Ramos (cell line): Measurements from ENCODE around the gene GIT2.

Source experiments
- in situ Hi-C: fragments of 300-500 bp; cut with MboI; formaldehyde crosslinking; loops from one replicate; pipeline ENCODE4 v1.14.3; 2022; ENCODE audit warnings: low sequenced_read_pairs; ENCODE audit not compliant: unreplicated experiment

GIT2 gene

GRCh38 chr12:109926488-109927210 is 69.5 kb downstream of the GIT2 start:
- in situ Hi-C loops: loop anchor here (5.0 kb wide), 1 partner anchor 69 kb away; no protein-coding TSS in a partner anchor

GRCh38 chr12:109926016-109926415 is 70.2 kb downstream of the GIT2 start:
- in situ Hi-C loops: loop anchor here (5.0 kb wide), 1 partner anchor 69 kb away; no protein-coding TSS in a partner anchor

DNA sequence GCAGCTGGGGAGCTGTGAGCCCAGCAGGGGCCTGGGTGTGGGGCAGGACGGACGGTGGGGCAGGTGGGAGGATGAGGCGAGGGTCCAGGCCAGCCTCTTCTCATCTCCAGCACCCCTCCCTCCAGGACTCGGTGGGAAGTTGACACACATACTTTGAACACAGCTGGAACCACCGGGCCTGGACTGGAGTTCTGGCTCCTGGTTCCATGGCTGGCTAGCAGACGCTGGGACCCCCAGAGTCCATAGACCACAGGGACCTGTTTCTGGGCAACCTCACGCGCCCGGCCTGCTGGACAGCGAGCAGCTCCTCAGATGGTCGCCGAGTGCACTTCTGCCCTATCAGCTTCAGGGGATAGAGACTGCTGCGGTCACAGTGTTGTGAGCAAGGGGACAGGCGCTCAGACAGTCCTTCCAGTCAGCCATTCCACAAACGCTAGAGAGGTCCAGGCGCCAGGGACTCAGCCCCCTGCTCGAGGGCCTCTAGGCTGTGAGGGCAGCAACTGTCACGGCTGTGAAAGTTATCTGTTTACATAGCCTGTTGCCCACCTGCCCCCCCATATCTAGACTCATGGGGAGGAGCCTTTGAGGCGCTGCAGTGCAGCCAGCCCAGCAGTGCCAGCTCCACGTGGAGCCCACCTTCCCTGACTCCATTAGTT is 70.9 kb downstream of the GIT2 start:
- in situ Hi-C loops: loop anchor here (5.0 kb wide), 1 partner anchor 68 kb away; no protein-coding TSS in a partner anchor

- in situ Hi-C loops: no loop called here
These were observed 72.5 kb downstream of the GIT2 start for GRCh38 chr12:109923481-109924245.

DNA sequence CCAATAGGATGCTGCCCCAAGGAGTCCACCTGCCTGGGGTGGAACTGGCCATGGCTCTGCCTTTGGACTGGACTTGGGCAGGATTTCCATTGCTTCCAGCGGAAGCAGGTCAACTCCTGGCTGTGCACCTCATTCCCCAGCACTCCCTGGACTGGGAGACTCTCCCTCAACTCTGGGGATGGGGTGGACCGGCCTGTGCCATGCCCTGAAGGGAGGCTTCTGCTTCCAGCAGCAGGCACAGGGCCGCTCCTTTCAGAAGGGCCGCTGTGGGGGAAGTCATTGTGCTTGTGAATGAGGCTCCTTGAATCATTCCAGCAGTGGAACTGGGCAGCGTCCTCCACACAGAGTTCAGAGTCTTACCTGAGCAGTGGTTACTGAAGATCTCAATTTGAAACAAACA is 73.1 kb downstream of the GIT2 start:
- in situ Hi-C loops: no loop called here

DNA sequence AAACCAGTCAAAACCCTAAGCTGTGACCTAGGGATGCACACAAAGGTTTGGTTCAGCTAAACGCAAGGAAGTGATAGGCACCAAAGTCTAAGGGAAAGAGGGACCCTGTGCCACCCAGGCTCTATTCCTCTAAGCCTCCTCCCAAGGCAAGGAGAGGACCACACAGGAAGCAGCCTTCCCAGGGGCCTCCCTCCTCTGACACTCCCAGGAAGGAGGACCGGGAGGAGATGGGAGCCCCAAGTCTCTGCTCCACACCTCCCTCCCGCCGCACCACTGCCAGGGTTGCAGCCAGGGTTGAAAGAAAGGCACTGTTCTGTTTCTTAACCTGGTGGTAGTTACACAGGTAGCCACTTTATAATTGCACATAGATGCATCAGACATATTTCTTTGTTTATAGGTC is 74.2 kb downstream of the GIT2 start:
- in situ Hi-C loops: no loop called here

- in situ Hi-C loops: no loop called here
These were observed 75.8 kb downstream of the GIT2 start for GRCh38 chr12:109920261-109920780.

DNA sequence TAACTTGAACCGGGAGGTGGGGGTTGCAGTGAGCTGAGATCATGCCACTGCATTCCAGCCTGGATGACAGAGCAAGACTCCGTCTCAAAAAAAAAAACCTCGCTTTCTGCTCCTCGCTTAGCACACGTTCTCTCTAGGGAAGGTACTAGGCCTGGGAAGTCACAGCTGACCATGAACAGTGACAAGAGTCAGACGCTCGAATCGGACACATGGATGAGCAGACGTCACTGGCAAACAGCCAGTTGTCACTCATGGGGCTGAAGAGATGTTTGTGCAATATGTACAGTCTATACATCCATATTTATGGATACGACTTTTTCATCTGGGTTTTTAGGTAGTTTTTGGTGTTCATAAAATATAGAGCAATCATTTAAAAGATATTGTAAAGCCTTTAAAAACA is 76.7 kb downstream of the GIT2 start:
- in situ Hi-C loops: no loop called here

- in situ Hi-C loops: no loop called here
These were observed 80.1 kb downstream of the GIT2 start for GRCh38 chr12:109916045-109916444.

DNA sequence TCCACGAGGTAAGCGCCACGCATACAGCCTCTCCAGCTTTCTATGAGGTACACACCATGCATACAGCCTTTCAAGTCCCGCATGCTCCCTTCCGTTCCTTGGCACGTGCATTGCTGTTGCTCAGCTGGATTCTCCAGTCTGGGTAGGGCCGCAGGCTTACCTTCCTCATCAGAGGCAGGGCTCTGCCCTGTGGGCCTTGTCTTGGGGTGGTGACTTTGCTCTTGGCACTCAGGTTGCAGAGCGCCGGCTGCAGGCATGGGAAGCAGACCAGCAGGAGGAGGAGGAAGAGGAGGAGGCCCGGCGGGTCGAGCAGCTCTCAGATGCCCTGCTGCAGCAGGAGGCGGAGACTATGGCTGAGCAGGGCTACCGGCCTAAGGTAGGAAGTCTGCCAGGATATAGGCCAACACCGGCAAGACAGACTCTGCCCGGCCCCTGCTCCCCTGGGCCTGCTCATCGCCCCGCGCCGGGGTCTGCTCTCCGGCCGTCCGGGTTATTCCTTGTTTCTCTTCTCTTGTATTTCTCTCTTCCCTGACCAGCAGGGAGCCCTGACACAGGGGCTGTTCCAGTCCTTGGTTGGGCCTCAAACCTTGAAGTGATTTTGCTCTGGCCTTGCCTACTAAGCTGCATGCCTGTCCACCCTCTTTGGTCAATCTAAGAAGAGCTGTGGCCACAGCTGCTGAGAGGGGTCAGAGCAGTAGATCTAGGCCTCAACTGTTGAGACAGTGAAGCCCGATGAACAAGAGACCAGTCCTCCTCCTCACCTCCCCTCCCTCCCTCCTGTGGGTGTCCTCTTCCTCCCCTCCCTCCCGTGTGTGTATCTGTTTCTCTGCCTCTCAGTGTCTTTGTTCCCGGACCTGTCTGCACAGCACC is 80.8 kb downstream of the GIT2 start:
- in situ Hi-C loops: no loop called here

DNA sequence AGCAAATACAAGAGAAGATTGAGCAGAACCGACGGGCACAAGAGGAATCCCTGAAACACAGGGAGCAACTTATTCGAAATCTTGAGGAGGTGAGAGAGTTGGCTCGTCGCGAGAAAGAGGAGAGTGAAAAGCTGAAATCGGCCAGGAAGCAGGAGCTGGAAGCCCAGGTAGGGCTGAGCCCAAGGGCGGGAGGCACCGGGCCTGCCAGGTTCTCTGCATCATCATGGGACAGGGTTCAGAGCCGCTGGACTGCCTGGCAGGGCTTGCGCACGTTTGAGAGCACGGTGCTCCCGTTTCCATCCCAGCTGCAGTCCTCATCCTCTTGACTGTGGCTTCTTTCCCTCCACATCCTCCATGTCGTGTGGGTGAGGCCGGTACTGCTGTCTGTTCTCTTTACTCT is 81.7 kb downstream of the GIT2 start:
- in situ Hi-C loops: no loop called here

DNA sequence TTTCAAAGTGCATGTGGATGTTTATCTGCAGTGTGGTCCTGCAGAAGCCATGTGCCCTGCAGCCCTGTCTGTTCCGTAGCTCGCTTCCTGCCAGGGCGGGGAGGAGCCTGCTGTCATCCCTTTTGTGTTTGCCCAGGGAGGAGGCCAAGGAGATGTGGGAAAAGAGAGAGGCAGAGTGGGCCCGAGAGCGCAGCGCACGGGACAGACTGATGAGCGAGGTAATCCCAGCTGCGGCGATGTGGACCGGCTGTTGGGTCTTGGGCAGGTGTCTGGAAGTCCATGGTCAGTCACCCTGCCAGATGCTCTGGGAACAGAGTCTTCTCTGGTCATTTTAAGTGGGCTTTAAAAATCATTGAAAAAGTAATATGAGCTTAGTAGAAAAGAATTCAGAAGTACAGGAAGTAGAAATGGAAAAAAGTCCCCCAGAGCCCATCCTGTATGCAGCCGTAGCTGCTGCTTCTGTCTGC is 83.3 kb downstream of the GIT2 start:
- in situ Hi-C loops: no loop called here

DNA sequence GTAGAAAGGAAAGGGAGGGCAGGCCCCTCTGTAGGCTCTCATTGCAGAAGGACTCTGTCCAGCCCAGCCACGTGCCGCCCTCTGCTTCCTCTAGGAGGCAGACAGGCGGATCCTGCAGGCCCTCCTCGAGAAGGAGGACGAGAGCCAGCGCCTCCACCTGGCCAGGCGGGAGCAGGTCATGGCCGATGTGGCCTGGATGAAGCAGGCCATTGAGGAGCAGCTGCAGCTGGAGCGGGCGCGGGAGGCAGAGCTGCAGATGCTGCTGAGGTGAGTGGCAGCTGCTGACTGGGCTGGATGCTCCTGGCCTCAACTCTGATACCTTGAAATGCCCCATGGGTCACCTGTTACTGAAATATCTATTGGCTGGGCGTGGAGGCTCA is 85.2 kb downstream of the GIT2 start:
- in situ Hi-C loops: no loop called here

DNA sequence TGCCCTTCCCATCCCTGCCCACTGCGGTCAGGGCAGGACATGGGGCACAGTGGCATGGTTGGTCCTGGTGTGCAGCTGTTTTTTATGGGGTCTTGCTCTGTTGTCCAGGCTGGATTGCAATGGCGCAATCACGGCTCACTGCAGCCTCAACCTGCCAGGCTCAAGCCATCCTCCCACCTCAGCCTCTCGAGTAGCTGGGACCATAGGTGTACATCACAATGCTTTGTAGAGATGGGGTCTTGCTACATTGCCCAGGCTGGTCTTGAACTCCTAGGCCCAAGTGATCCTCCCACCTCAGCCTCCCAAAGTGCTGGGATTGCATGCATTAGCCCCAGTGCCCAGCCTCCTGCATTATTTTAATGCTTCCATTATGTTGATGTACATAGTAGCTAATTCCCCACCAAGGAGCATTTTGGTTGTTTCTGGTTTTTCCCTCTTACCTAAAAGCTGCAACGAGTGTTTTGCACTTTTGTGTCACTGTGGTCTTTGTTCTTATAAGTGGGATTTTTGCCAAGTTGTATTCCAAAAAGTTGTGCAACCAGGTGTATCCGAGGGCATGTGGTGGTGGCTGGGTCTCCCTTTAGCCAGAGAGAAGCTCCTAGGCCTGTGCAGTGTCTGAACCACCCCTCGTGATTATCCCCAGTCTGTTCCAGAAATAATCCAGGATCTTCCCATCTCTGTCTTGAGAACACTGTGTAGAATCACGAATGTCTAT is 85.8 kb downstream of the GIT2 start:
- in situ Hi-C loops: no loop called here

- in situ Hi-C loops: no loop called here
These were observed 90.9 kb downstream of the GIT2 start for GRCh38 chr12:109905301-109905700.

DNA sequence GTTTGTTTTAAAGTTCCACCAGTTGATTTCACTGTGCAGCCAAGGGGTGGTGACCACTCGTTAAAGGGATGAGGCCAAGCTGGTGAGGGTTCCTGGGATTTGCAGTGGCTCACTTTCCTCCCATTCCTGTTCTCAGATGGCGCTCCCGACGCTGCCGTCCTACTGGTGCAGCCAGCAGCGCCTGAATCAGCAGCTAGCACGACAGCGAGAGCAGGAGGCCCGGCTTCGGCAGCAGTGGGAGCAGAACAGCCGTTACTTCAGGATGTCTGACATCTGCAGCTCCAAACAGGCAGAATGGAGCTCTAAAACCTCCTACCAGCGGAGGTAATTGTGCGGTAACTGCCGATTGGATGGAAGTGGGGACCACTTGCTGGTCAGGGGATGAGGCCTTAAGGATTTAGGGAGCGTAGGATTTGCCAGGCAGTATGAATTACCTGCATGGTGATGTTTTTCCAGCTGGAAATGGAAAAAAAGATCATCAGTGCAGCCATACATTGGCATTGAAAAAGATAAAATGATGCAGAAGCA is 93.2 kb downstream of the GIT2 start:
- in situ Hi-C loops: no loop called here

DNA sequence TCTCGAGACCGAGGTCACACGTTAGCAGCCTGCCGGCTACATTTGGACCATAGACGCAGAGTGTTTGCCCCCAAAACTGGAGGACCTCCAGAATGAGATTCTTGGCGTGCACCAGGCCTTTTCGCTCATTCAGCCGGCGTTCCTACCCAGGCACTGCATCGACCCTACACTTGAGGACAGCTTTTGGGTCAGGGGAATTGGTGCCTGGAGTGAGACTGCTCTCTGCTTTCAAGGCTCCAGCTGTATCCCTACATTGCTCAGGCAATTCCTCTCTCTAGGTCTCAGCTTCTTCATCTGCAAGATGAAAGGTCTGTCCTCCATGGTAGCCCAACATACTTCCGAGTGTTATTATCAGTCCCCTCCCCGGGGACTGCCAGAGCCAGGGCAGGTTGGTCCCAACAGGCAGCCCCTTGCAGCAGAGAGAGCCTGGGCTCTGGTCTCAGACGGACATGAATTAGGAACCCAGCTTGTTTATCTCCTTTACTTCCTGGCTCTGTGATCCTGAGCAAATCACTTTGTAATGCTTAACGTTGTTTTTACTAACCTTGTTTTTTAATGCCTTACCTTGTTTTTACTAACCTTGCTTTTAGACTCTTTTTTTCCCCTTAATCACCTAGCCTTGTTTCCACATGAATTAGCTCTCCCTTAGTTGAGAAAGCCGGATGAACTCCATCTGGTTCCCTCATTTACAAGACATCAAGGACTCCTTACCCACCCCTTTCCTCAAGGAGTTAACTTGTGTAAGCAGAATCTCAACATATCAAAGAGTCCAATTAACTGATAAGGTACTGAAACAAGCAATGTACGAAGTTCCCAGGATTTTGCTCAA is 95.2 kb downstream of the GIT2 start:
- in situ Hi-C loops: no loop called here
